Heart left ventricle (tissue), 13 donors: ENCODE data around the gene MYMK.

ENCODE experiments used
- POLR2A ChIP-seq, 2 donors: fragments of 450-650 bp; IDR thresholded peaks; one replicate each; pipeline ENCODE4 v1.6.1; 2017; ENCODE audit warnings: antibody characterized with exemption in 2 of 2, mild to moderate bottlenecking in 2 of 2, moderate library complexity in 2 of 2
- TF ChIP-seq, protein P1 (sequence below), 12 donors: fragments of 200-600 bp; sonication (generic) in 4 of 12; IDR thresholded peaks; one replicate each; pipeline versions ENCODE4 v1.5.0 to v1.8.0; 2018 to 2022; ENCODE audit warnings: antibody characterized with exemption in 12 of 12, mild to moderate bottlenecking in 5 of 12
- donor health status: ischemic (EF 13 %, LVEDD 7.1; RV severe dilation, severe dysfunction).
- donor health status: DM: no; HTN: yes; CAD: no.
- donor health status: DM: no; HTN: no; CAD: no.
- donor health status: ischemic (EF 25% LVEDD 6.9; RV normal size, moderate dysfunction).
- donor health status: ischemic (EF 25% LVEDD 5.7; RV mildly dilated, moderate dysfunction).
- donor health status: ischemic (EF 35%, LVEDD 5.7; RV mildly dilated, moderate dysfunction).
- donor health status: nonischemic (EF 11% LVEDD 7.7; RV severe dilation, severe dysfunction).
- donor health status: DM: yes; HTN: yes; CAD: no.
- donor health status: PGD.
- donor health status: ischemic (EF 29% LVEDD 5.4; RV normal size, mild dysfunction).
- donor health status: nonischemic (EF 23%, LVEDD 6.1; RV moderate dilation, normal function).

- TF ChIP-seq, protein P1, sequence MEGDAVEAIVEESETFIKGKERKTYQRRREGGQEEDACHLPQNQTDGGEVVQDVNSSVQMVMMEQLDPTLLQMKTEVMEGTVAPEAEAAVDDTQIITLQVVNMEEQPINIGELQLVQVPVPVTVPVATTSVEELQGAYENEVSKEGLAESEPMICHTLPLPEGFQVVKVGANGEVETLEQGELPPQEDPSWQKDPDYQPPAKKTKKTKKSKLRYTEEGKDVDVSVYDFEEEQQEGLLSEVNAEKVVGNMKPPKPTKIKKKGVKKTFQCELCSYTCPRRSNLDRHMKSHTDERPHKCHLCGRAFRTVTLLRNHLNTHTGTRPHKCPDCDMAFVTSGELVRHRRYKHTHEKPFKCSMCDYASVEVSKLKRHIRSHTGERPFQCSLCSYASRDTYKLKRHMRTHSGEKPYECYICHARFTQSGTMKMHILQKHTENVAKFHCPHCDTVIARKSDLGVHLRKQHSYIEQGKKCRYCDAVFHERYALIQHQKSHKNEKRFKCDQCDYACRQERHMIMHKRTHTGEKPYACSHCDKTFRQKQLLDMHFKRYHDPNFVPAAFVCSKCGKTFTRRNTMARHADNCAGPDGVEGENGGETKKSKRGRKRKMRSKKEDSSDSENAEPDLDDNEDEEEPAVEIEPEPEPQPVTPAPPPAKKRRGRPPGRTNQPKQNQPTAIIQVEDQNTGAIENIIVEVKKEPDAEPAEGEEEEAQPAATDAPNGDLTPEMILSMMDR (IDR thresholded peaks at IDR 0.05): no peak
- TF ChIP-seq POLR2A (IDR thresholded peaks at IDR 0.05): no peak
Observed at GRCh38 chr9:133493428-133493827, 31.3 kb downstream of the MYMK start.
